ENCODE results near the gene INSC.

Gene INSC

GRCh38 chr11:15109602-15110001 lies 5.1 kb upstream of the INSC start:
- no peak for DNase-seq (ENCODE audit: low spot score)

- no peak for DNase-seq (ENCODE audit: low spot score)
Observed at GRCh38 chr11:15111215-15111614, 3.5 kb upstream of the INSC start.

GRCh38 chr11:15112131-15112541 lies 2.6 kb upstream of the INSC start:
- no peak for DNase-seq (ENCODE audit: low spot score)

GRCh38 chr11:15113381-15113780 lies 1.3 kb upstream of the INSC start:
- DNase-seq (ENCODE audit: low spot score), result no peak

- no peak for DNase-seq (ENCODE audit: low spot score)
Observed at GRCh38 chr11:15115686-15116085, 963 bp downstream of the INSC start.

GRCh38 chr11:15117751-15118150 lies 3.0 kb downstream of the INSC start:
- DNase-seq (ENCODE audit: low spot score), result no peak

- no peak for DNase-seq (ENCODE audit: low spot score)
Observed at GRCh38 chr11:15118431-15118830, 3.7 kb downstream of the INSC start.

- DNase-seq (ENCODE audit: low spot score), result no peak
Observed at GRCh38 chr11:15119352-15119751, 4.6 kb downstream of the INSC start.

- no peak for DNase-seq (ENCODE audit: low spot score)
Observed at GRCh38 chr11:15119826-15120225, 5.1 kb downstream of the INSC start.

- DNase-seq (ENCODE audit: low spot score), result peak; percentile 77
Observed at GRCh38 chr11:15123849-15124248, 9.1 kb downstream of the INSC start.

- no peak for DNase-seq (ENCODE audit: low spot score)
Observed at GRCh38 chr11:15124528-15124927, 9.8 kb downstream of the INSC start.

GRCh38 chr11:15127341-15127740 lies 12.6 kb downstream of the INSC start:
- no peak for DNase-seq (ENCODE audit: low spot score)

GRCh38 chr11:15128621-15129020 lies 13.9 kb downstream of the INSC start:
- no peak for DNase-seq (ENCODE audit: low spot score)

GRCh38 chr11:15136166-15136565 lies 21.4 kb downstream of the INSC start:
- no peak for DNase-seq (ENCODE audit: low spot score)

GRCh38 chr11:15139096-15139770 lies 24.5 kb downstream of the INSC start:
- DNase-seq (ENCODE audit: low spot score), result no peak

- DNase-seq (ENCODE audit: low spot score), result peak; percentile 13
Observed at GRCh38 chr11:15139958-15140659, 25.4 kb downstream of the INSC start.

- no peak for DNase-seq (ENCODE audit: low spot score)
Observed at GRCh38 chr11:15141381-15141780, 26.7 kb downstream of the INSC start.

GRCh38 chr11:15142838-15143237 lies 28.1 kb downstream of the INSC start:
- no peak for DNase-seq (ENCODE audit: low spot score)

GRCh38 chr11:15143855-15144254 lies 29.1 kb downstream of the INSC start:
- no peak for DNase-seq (ENCODE audit: low spot score)

- DNase-seq (ENCODE audit: low spot score), result no peak
Observed at GRCh38 chr11:15144347-15144746, 29.6 kb downstream of the INSC start.

- no peak for DNase-seq (ENCODE audit: low spot score)
Observed at GRCh38 chr11:15145151-15145550, 30.4 kb downstream of the INSC start.

GRCh38 chr11:15145615-15146014 lies 30.9 kb downstream of the INSC start:
- DNase-seq (ENCODE audit: low spot score), result no peak

GRCh38 chr11:15146271-15147003 lies 31.7 kb downstream of the INSC start:
- DNase-seq (ENCODE audit: low spot score), result no peak

Measured in SW480 (cell line).